Upper lobe of left lung (tissue), 4 donors: ENCODE measurements around the gene ATPAF1.

ENCODE experiments used
- EP300 ChIP-seq, 4 donors: sonication (generic); formaldehyde crosslinking; IDR thresholded peaks; one replicate each; pipeline ENCODE4 v1.5.1; 2017; ENCODE audit warnings: antibody characterized with exemption in 4 of 4, control low read depth in 2 of 4
- POLR2AphosphoS5 ChIP-seq, 2 donors: sonication (generic); formaldehyde crosslinking; IDR thresholded peaks; one replicate each; pipeline ENCODE4 v1.5.1; 2017; ENCODE audit warnings: antibody characterized with exemption in 2 of 2
- TF ChIP-seq, protein P1 (sequence below), 6 experiments: fragments of 450-650 bp in 4 of 6; fragments of 200-600 bp in 2 of 6; sonication (generic) in 2 of 6; IDR thresholded peaks; one replicate each; pipeline ENCODE4 v1.5.1; 2016 to 2019; ENCODE audit warnings: antibody characterized with exemption in 6 of 6

DNA sequence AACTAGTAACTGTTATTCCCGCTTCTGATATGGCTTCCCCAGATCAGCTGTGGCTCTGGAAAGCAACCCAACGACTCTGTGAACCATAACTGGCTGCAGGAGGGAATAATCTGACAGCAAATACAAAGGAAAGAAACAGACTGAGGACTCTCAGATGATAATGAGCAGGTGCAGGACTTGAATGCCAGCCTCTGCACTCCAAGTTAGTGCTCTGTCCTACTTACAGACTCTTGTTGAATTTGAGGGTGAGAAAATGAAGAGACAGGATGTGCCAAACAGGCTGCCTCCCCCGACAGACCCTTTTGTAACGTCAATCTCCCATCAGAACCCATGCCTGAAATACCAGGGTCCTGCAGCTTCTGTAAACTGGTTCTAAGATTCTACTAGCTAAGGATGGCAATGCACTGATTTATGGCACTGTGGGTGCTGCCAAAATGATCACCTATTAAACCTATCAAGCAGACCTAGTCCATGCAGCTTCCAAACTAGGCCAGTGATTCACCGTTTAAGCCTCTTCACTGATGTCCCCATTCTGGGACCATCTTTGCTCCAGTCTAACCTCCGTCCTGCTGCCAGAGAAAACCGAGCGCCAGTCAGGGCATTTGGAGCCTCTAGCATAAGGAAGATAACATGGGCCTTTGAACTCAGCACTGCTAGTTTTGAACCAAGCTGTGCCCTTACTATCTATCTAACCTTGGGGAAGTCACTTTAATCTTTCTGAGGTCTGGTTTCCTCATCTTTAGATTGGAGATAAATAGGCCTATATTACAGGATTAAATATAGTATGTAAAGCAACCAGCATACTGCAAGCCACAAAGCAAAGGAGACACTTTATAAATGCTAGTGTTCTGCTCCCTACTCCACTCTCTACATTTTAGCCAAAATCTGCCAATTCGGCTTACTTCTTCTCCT, 68.8 kb downstream of the ATPAF1 start:
- TF ChIP-seq, protein P1, sequence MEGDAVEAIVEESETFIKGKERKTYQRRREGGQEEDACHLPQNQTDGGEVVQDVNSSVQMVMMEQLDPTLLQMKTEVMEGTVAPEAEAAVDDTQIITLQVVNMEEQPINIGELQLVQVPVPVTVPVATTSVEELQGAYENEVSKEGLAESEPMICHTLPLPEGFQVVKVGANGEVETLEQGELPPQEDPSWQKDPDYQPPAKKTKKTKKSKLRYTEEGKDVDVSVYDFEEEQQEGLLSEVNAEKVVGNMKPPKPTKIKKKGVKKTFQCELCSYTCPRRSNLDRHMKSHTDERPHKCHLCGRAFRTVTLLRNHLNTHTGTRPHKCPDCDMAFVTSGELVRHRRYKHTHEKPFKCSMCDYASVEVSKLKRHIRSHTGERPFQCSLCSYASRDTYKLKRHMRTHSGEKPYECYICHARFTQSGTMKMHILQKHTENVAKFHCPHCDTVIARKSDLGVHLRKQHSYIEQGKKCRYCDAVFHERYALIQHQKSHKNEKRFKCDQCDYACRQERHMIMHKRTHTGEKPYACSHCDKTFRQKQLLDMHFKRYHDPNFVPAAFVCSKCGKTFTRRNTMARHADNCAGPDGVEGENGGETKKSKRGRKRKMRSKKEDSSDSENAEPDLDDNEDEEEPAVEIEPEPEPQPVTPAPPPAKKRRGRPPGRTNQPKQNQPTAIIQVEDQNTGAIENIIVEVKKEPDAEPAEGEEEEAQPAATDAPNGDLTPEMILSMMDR (IDR thresholded peaks at IDR 0.05): no peak
- no peak for TF ChIP-seq EP300 (IDR thresholded peaks at IDR 0.05)
- TF ChIP-seq POLR2AphosphoS5 (IDR thresholded peaks at IDR 0.05): no peak
